HG02678 (cell line): Measurements from ENCODE around the gene CKS1B.

Source experiments
- ATAC-seq: cut with Tn5 transposase; IDR thresholded peaks from one replicate; pipeline ENCODE4 v1.9.1; 2021; ENCODE audit warnings: mild to moderate bottlenecking, moderate library complexity; ENCODE audit not compliant: unreplicated experiment

The CKS1B gene

GRCh38 chr1:155000411-155000725 lies 25.9 kb downstream of the CKS1B start:
- ATAC-seq = no peak

- ATAC-seq = peak; percentile 36
Observed at GRCh38 chr1:155000726-155001424, 26.4 kb downstream of the CKS1B start.

GRCh38 chr1:155001425-155001674 lies 26.9 kb downstream of the CKS1B start:
- ATAC-seq = no peak

GRCh38 chr1:155001675-155002463 lies 27.4 kb downstream of the CKS1B start:
- ATAC-seq = peak; percentile 56

- peak; percentile 4 for ATAC-seq
Observed at GRCh38 chr1:155002464-155003226, 28.2 kb downstream of the CKS1B start, which contains the start of gene ZBTB7B. TSS of gene ZBTB7B (plus strand) at chr1:155002802. CDS start at chr1:155014661, 11,859 bp downstream.

- ATAC-seq = no peak
Observed at GRCh38 chr1:155003227-155003765, 28.8 kb downstream of the CKS1B start.

- no peak for ATAC-seq
Observed at GRCh38 chr1:155003766-155004351, 29.4 kb downstream of the CKS1B start.

- no peak for ATAC-seq
Observed at GRCh38 chr1:155004352-155005075, 30.0 kb downstream of the CKS1B start.

- ATAC-seq = no peak
Observed at GRCh38 chr1:155005076-155006011, 30.9 kb downstream of the CKS1B start.

GRCh38 chr1:155006601-155007101 lies 32.2 kb downstream of the CKS1B start:
- ATAC-seq = no peak

- ATAC-seq = no peak
Observed at GRCh38 chr1:155007251-155007828, 32.9 kb downstream of the CKS1B start.

GRCh38 chr1:155008015-155008941 lies 33.8 kb downstream of the CKS1B start:
- ATAC-seq = no peak

- no peak for ATAC-seq
Observed at GRCh38 chr1:155009221-155009711, 34.8 kb downstream of the CKS1B start.

- no peak for ATAC-seq
Observed at GRCh38 chr1:155009742-155010141, 35.3 kb downstream of the CKS1B start.

GRCh38 chr1:155010211-155010918 lies 35.9 kb downstream of the CKS1B start:
- no peak for ATAC-seq

GRCh38 chr1:155011004-155011416 lies 36.5 kb downstream of the CKS1B start:
- no peak for ATAC-seq

- ATAC-seq = no peak
Observed at GRCh38 chr1:155011437-155012025, 37.0 kb downstream of the CKS1B start.
